Endothelial cell of umbilical vein (primary cell): Measurements from ENCODE around the gene CROCC2. TPM values are rescaled to one million over a fixed set of nuclear protein-coding genes. Genes with fewer than 3 reads are reported as not detected.

Experiments used
- BruUV-seq: library from RNA; stranded (reverse); fragments of 400-500 nt; replicated peaks from 2 replicates; lab custom pipeline; 2021; lab: Mats Ljungman, UMichigan
- CTCF ChIA-PET: fragments of 300-600, 350-600 bp; sonication (Branson Sonifier 250); formaldehyde crosslinking; loops from one replicate; lab custom pipeline; 2021; ENCODE audit warnings: antibody characterized with exemption, inconsistent platforms; lab: Charles Lee
- POLR2A ChIA-PET: fragments of 300-600, 350-600 bp; sonication (Branson Sonifier 250); formaldehyde crosslinking; loops from one replicate; lab custom pipeline; 2021; ENCODE audit warnings: antibody characterized with exemption, inconsistent platforms; lab: Charles Lee
- DNase-seq: peaks from one replicate; pipeline ENCODE4 v3.0.0-alpha.2; 2011; ENCODE audit warnings: low read depth, low spot score
- FAIRE-seq: peaks from 2 replicates; lab custom pipeline; 2011; peaks lifted over from hg19 to GRCh38; lab: Jason Lieb, UNC
- H2AFZ ChIP-seq: 2 replicates; pipeline ENCODE4 v1.6.0; 2012; ENCODE audit warnings: low read depth, low read length, control low read depth, inconsistent platforms
- H3K27ac ChIP-seq: 2 replicates; pipeline ENCODE4 v1.5.1; 2011; ENCODE audit warnings: low read depth, mild to moderate bottlenecking, control low read depth, low read length, moderate library complexity; ENCODE audit not compliant: insufficient read depth
- H3K27me3 ChIP-seq, 2 experiments: 2 replicates each; pipeline versions ENCODE4 v1.6.0 to v1.6.1; 2011; ENCODE audit warnings: low read length in 2 of 2, mixed read lengths in 1 of 2; ENCODE audit not compliant: control insufficient read depth in 2 of 2, insufficient read depth in 2 of 2
- H3K36me3 ChIP-seq, 2 experiments: 2 replicates in 1 of 2; 3 replicates in 1 of 2; pipeline ENCODE4 v1.5.1; 2011; ENCODE audit warnings: low read length in 2 of 2, mild to moderate bottlenecking in 1 of 2, moderate library complexity in 1 of 2; ENCODE audit not compliant: control insufficient read depth in 2 of 2, insufficient read depth in 2 of 2; ENCODE audit errors: extremely low read depth in 1 of 2
- H3K4me1 ChIP-seq: 3 replicates; pipeline ENCODE4 v1.5.1; 2011; ENCODE audit warnings: mild to moderate bottlenecking, low read length; ENCODE audit not compliant: control insufficient read depth, insufficient read depth; ENCODE audit errors: extremely low read depth
- H3K4me2 ChIP-seq: 2 replicates; pipeline ENCODE4 v1.6.1; 2011; ENCODE audit warnings: low read length, control low read depth, mixed read lengths; ENCODE audit not compliant: insufficient read depth
- H3K4me3 ChIP-seq, 3 experiments: fragments of 200-600 bp in 1 of 3; sonication (generic), shearing (Covaris generic) in 1 of 3; replicated peaks in 1 of 3; 2 replicates each; pipeline ENCODE4 v1.5.1; 2011 to 2016; ENCODE audit warnings: control low read depth in 3 of 3, low read length in 3 of 3, mild to moderate bottlenecking in 2 of 3, inconsistent platforms in 1 of 3, low read depth in 1 of 3, moderate library complexity in 1 of 3; ENCODE audit not compliant: insufficient read depth in 1 of 3
- H3K79me2 ChIP-seq: 2 replicates; pipeline ENCODE4 v1.6.0; 2012; ENCODE audit warnings: low read length, inconsistent platforms; ENCODE audit not compliant: control insufficient read depth, insufficient read depth
- H3K9ac ChIP-seq: replicated peaks from 2 replicates; pipeline ENCODE3; 2011; ENCODE audit warnings: low read length, control low read depth; ENCODE audit not compliant: insufficient read depth; ENCODE audit errors: extremely low read depth
- H3K9me1 ChIP-seq: replicated peaks from 3 replicates; pipeline ENCODE4 v1.6.0; 2011; ENCODE audit warnings: mild to moderate bottlenecking, low read length; ENCODE audit not compliant: control insufficient read depth, insufficient read depth; ENCODE audit errors: extremely low read depth
- H3K9me3 ChIP-seq: replicated peaks from 2 replicates; pipeline ENCODE4 v1.5.1; 2012; ENCODE audit warnings: low read length, inconsistent platforms; ENCODE audit not compliant: control insufficient read depth, insufficient read depth
- H4K20me1 ChIP-seq: replicated peaks from 2 replicates; pipeline ENCODE3; 2011; ENCODE audit warnings: mild to moderate bottlenecking, low read length; ENCODE audit not compliant: control insufficient read depth, insufficient read depth; ENCODE audit errors: extremely low read depth
- EZH2 ChIP-seq: IDR thresholded peaks from 2 replicates; pipeline ENCODE4 v1.6.1; 2012; ENCODE audit warnings: borderline replicate concordance, low read depth, mild to moderate bottlenecking, moderate library complexity, low read length, inconsistent platforms; ENCODE audit not compliant: severe bottlenecking
- FOS ChIP-seq: IDR thresholded peaks from 2 replicates; pipeline ENCODE4 v1.6.1; 2011; ENCODE audit warnings: mild to moderate bottlenecking, low read length, moderate library complexity, borderline replicate concordance; ENCODE audit not compliant: insufficient read depth
- GATA2 ChIP-seq: IDR thresholded peaks from 2 replicates; pipeline ENCODE4 v1.7.0; 2011; ENCODE audit warnings: low read depth, mild to moderate bottlenecking, moderate library complexity, mixed read lengths, low read length; ENCODE audit not compliant: insufficient read length, insufficient read depth
- JUN ChIP-seq: IDR thresholded peaks from 2 replicates; pipeline ENCODE4 v1.6.1; 2011; ENCODE audit warnings: borderline replicate concordance, low read depth; ENCODE audit not compliant: insufficient read length, insufficient read depth
- MYC ChIP-seq: IDR thresholded peaks from one replicate; pipeline ENCODE4 v1.6.1; 2011; ENCODE audit warnings: mild to moderate bottlenecking, low read depth, low read length
- POLR2A ChIP-seq: IDR thresholded peaks from 2 replicates; pipeline ENCODE4 v1.6.1; 2012; ENCODE audit warnings: low read depth, mild to moderate bottlenecking, control low read depth, low read length
- POLR2AphosphoS5 ChIP-seq: IDR thresholded peaks from 2 replicates; pipeline ENCODE4 v1.6.1; 2012; ENCODE audit warnings: low read depth, mild to moderate bottlenecking, control low read depth, low read length, moderate library complexity; ENCODE audit not compliant: insufficient read depth
- dilution Hi-C: fragments of 300-500 bp; cut with MboI; formaldehyde crosslinking; loops from one replicate; pipeline ENCODE4 v1.15.0; 2019; ENCODE audit warnings: low sequenced_read_pairs; ENCODE audit not compliant: extremely low pct_ligation_motif_present
- intact Hi-C: fragments of 100-400 bp; cut with micrococcal nuclease; formaldehyde crosslinking; loops from one replicate; pipeline ENCODE4 v1.10.0; 2022
- polyA plus RNA-seq, 4 experiments: library from polyadenylated mRNA; depleted of rRNA in 3 of 4; stranded (reverse) in 3 of 4; unstranded in 1 of 4; fragments of >200 nt; gene quantifications; 2 replicates each; pipeline versions ENCODE4 v1.2.1 to v1.2.3, GENCODE V29; 2011 to 2012; ENCODE audit warnings: missing spikeins in 1 of 4
- total RNA-seq: library from RNA; stranded (reverse); gene quantifications from 2 replicates; pipeline ENCODE4 v1.2.3, GENCODE V29; 2021
- TF ChIP-seq, protein P1 (sequence below): IDR thresholded peaks from 2 replicates; pipeline ENCODE4 v1.6.1; 2011; ENCODE audit not compliant: insufficient read depth, insufficient read length
- TF ChIP-seq, protein P2 (sequence below), 2 donors: IDR thresholded peaks; 1 replicate in 1 of 2; 2 replicates in 1 of 2; pipeline ENCODE4 v1.5.1; 2011; ENCODE audit warnings: low read length in 2 of 2, mild to moderate bottlenecking in 2 of 2, moderate library complexity in 2 of 2, control low read depth in 1 of 2, inconsistent platforms in 1 of 2, low read depth in 1 of 2; ENCODE audit not compliant: insufficient read depth in 1 of 2; ENCODE audit errors: extremely low read depth in 1 of 2

Gene CROCC2
- total and polyA plus RNA-seq, 2 donors (not counting 3 experiments of a cell fraction or from before 2014, with no cell fraction given), result not detected

DNA sequence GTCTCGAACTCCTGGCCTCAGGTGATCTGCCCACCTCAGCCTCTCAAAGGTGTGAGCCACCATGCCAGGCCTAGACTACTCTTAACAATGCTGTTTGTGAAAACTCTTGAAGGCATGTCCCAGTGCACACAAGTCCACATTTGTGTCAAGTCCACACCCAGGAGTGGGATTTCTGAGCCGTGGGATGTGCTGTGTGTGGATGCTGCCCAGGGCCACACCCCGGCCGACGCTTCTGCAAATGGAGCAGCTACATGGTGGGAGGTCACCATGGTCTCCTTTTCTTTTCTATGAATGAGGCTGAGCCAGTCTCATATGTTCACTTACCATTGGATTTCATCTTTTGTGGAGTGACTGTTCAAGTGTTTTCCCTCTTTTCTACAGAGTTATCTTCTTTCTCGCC is 108.1 kb downstream of the CROCC2 start:
- TF ChIP-seq, protein P1, sequence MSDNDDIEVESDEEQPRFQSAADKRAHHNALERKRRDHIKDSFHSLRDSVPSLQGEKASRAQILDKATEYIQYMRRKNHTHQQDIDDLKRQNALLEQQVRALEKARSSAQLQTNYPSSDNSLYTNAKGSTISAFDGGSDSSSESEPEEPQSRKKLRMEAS, result no peak
- TF ChIP-seq JUN (no peak), POLR2AphosphoS5 (no peak), FOS (no peak), POLR2A (no peak), MYC (no peak), GATA2 (no peak), EZH2 (no peak)
- TF ChIP-seq, protein P2, sequence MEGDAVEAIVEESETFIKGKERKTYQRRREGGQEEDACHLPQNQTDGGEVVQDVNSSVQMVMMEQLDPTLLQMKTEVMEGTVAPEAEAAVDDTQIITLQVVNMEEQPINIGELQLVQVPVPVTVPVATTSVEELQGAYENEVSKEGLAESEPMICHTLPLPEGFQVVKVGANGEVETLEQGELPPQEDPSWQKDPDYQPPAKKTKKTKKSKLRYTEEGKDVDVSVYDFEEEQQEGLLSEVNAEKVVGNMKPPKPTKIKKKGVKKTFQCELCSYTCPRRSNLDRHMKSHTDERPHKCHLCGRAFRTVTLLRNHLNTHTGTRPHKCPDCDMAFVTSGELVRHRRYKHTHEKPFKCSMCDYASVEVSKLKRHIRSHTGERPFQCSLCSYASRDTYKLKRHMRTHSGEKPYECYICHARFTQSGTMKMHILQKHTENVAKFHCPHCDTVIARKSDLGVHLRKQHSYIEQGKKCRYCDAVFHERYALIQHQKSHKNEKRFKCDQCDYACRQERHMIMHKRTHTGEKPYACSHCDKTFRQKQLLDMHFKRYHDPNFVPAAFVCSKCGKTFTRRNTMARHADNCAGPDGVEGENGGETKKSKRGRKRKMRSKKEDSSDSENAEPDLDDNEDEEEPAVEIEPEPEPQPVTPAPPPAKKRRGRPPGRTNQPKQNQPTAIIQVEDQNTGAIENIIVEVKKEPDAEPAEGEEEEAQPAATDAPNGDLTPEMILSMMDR (IDR thresholded peaks at IDR 0.05; ENCODE audit: extremely low read depth in 1 of 2, insufficient read depth in 1 of 2, low read depth in 1 of 2, low read length in 2 of 2), result no peak
- Histone ChIP-seq H3K79me2 (peaks cover 2% of the 10 kb centered on the region), H3K9ac (no peak overlapping the region), H3K36me3 (no peaks in the 10 kb centered on the region), H3K9me1 (no peaks in the 10 kb centered on the region), H3K4me3 (no peak overlapping the region), H3K4me1 (peaks cover 16% of the 10 kb centered on the region), H3K27me3 (no peaks in the 10 kb centered on the region), H2AFZ (no peak overlapping the region), H3K27ac (no peak overlapping the region), H3K4me2 (no peak overlapping the region), H4K20me1 (no peaks in the 10 kb centered on the region), H3K9me3 (no peaks in the 10 kb centered on the region)
- no peak for FAIRE-seq
- intact Hi-C loops (no loop called here), dilution Hi-C loops (no loop called here)
- no TSS peak for BruUV-seq
- POLR2A ChIA-PET, result no interaction called here
- no peak for DNase-seq
- CTCF ChIA-PET, result interaction anchor here (1.6 kb wide), 1 partner anchor 8 kb away, joined by 4 read pairs; no protein-coding TSS in a partner anchor
